ACC112 (cell line): ENCODE results near the gene UCMA.

ENCODE experiments used
- H2AFZ ChIP-seq: fragments of 200-600 bp; sonication (generic); one replicate; pipeline ENCODE4 v1.6.0; 2017; ENCODE audit warnings: antibody characterized with exemption, low read length; ENCODE audit not compliant: unreplicated experiment
- H3K27ac ChIP-seq: fragments of 200-600 bp; sonication (generic); 2 replicates; pipeline ENCODE4 v1.5.1; 2014; ENCODE audit warnings: low read depth, mild to moderate bottlenecking, antibody characterized with exemption, low read length, moderate library complexity
- H3K27me3 ChIP-seq: fragments of 200-600 bp; sonication (generic); 2 replicates; pipeline ENCODE4 v1.6.1; 2014; ENCODE audit warnings: mild to moderate bottlenecking, antibody characterized with exemption, low read length, moderate library complexity, mixed read lengths; ENCODE audit not compliant: insufficient read depth
- H3K36me3 ChIP-seq: fragments of 200-600 bp; sonication (generic); 2 replicates; pipeline ENCODE4 v1.6.1; 2016; ENCODE audit warnings: mild to moderate bottlenecking, antibody characterized with exemption, low read length, moderate library complexity, mixed read lengths; ENCODE audit not compliant: insufficient read depth
- H3K4me1 ChIP-seq: fragments of 200-600 bp; sonication (generic); one replicate; pipeline ENCODE4 v1.6.1; 2016; ENCODE audit warnings: low read length, mixed read lengths; ENCODE audit not compliant: insufficient read depth, unreplicated experiment, control insufficient read depth
- H3K4me3 ChIP-seq: fragments of 200-600 bp; sonication (generic); 2 replicates; pipeline ENCODE4 v1.5.1; 2014; ENCODE audit warnings: mild to moderate bottlenecking, low read depth, low read length
- H3K79me2 ChIP-seq: fragments of 200-600 bp; sonication (generic); one replicate; pipeline ENCODE4 v1.6.0; 2016; ENCODE audit warnings: low read length; ENCODE audit not compliant: control insufficient read depth, unreplicated experiment, insufficient read depth

The UCMA gene

DNA sequence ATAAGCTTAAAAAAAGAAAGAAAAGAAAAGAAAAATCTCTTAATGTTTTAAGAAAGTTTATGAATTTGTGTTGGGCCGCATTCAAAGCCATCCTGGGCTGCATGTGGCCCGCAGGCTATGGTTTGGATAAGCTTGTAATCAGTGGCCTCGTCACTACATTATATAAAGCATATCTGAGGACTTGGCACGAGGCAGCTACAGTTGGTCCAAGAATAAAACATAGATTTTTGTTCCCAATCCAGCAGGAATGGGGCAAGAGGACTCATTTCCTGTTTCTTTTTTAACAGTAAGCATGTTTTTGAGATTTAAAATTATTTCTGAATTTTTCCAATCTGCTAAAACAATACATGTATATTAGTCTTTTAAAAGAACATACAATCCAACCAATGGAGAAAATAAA lies 44.2 kb downstream of the UCMA start:
- Histone ChIP-seq H3K4me1 (no peaks in the 10 kb centered on the region), H3K79me2 (no peaks in the 10 kb centered on the region), H3K36me3 (peaks cover 22% of the 10 kb centered on the region), H3K4me3 (no peak overlapping the region), H3K27me3 (no peaks in the 10 kb centered on the region), H3K27ac (no peak overlapping the region), H2AFZ (no peak overlapping the region)

DNA sequence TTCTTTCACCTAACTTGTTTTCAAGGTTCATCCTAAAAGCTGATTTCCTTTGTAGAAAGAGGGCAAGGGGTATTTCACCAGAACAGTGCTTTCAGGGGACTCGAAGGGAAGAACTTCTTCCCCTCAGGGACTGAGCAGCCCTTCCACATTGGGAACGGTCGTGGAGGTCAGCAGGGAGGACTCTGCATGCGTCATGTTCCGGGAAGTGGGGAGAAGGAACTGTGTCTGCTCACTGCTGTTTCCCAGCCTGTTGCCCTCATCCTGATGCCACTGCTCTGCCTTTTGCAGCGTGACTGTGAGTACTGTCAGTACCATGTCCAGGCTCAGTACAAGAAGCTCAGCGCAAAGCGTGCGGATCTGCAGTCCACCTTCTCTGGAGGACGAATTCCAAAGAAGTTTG lies 45.6 kb downstream of the UCMA start:
- H3K79me2 ChIP-seq: no peaks in the 10 kb centered on the region
- no peak overlapping the region for H3K27ac ChIP-seq
- no peak overlapping the region for H3K4me3 ChIP-seq
- peaks cover 22% of the 10 kb centered on the region for H3K36me3 ChIP-seq
- H3K4me1 ChIP-seq: no peaks in the 10 kb centered on the region
- no peak overlapping the region for H2AFZ ChIP-seq
- H3K27me3 ChIP-seq: no peaks in the 10 kb centered on the region

DNA sequence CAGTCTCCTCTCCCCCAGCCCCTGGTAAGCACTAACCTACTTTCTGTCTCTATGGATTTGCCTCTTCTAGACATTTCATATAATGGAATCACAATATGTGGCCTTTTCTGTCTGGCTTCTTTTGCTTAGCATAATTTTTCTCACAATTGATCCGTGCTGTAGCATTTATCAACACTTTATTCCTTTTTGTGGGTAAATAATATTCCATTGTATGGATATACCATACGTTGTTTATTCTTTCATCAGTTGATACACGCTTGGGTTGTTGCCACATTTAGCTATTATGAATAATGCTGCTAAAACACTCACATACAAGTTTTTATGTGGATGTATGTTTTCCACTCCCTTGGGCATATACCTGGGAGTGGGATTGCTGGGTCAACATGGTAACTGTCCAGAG lies 47.0 kb downstream of the UCMA start:
- Histone ChIP-seq H3K27ac (no peak overlapping the region), H3K36me3 (peaks cover 22% of the 10 kb centered on the region), H3K4me1 (no peaks in the 10 kb centered on the region), H3K27me3 (no peaks in the 10 kb centered on the region), H3K79me2 (no peaks in the 10 kb centered on the region), H2AFZ (no peak overlapping the region), H3K4me3 (no peak overlapping the region)

DNA sequence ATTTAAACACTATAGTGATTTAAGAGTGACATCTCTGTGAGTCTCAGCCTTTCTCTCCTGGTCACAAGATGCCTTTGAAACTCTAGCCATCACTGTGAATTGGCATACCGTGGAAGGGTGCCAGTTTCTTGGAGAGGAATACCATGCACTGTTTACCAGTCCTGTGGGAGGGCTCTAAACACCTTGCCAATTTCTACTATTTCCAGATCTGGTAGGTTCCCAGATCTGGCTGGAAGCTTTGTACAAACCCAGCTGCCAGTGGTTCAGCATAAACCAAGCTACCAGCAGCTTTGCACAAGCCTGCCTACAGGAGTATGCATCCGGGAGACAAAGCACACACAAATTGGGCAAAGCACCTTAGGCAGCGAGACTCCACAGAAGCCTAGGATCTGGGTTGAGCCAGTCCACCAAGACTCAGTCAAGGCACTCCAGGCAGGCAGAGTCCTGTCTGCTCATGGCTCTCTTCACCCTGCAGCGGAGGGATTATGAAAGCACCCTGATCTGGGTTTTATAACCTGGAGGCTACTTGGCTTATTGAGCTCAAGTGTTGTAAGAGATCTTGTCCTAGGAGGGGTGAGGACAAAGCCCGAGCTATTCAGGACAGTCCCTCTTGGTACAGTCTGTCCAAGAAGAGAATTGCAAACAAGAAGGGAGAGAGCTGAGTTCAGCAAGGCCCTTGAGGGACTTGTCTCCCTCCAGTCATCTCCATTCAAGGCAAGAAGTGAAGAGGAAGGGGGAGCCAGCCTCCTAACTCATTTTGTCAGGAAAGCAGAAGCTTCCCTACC lies 49.3 kb downstream of the UCMA start:
- Histone ChIP-seq H2AFZ (no peak overlapping the region), H3K27ac (no peak overlapping the region), H3K4me3 (no peak overlapping the region), H3K36me3 (peaks cover 24% of the 10 kb centered on the region), H3K79me2 (no peaks in the 10 kb centered on the region), H3K27me3 (no peaks in the 10 kb centered on the region), H3K4me1 (no peaks in the 10 kb centered on the region)

DNA sequence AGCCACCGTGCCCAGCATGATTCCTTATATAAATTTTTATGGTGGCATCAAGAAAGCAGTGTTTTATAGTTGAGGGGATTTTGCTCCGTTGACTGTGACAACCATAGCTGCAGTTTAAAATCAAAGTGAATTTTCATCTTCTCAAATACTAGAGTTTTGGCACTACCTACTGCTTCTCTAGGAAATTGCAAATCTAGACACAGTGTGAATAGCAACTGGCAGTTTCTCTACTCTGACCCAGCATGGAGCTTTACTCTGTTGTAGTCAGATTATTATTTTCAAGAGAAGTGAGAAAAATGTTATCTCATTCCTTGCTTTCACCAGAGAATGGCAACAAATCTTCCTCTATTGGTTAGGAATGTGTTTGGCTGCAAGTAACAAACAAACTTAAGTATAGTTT lies 49.9 kb downstream of the UCMA start:
- Histone ChIP-seq H3K36me3 (peaks cover 24% of the 10 kb centered on the region), H3K27me3 (no peaks in the 10 kb centered on the region), H3K4me3 (no peak overlapping the region)

DNA sequence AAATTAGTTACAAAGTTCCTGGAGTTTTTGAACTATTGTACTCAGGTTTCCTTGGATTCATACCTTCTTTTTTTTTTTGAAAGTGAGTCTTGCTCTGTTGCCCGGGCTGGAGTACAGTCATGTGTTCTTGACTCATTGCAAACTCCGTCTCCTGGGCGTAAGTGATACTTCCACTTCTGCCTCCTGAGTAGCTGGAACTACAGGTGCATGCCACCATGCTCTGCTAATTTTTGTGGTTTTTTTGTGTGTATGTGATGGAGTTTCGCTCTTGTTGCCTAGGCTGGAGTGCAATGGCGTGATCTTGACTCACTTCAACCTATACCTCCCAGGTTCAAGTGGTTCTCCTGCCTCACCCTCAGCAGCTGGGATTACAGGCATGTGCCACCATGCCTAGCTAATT lies 50.5 kb downstream of the UCMA start:
- H3K36me3 ChIP-seq: peaks cover 26% of the 10 kb centered on the region
- H2AFZ ChIP-seq: no peak overlapping the region
- H3K27me3 ChIP-seq: no peaks in the 10 kb centered on the region
- H3K27ac ChIP-seq: no peak overlapping the region
- H3K4me3 ChIP-seq: no peak overlapping the region
- no peaks in the 10 kb centered on the region for H3K4me1 ChIP-seq
- no peaks in the 10 kb centered on the region for H3K79me2 ChIP-seq

More for the DNA sequence above, 49.9 kb downstream of the UCMA start:
- no peaks in the 10 kb centered on the region for H3K79me2 ChIP-seq
- no peaks in the 10 kb centered on the region for H3K4me1 ChIP-seq
- no peak overlapping the region for H3K27ac ChIP-seq
- no peak overlapping the region for H2AFZ ChIP-seq

DNA sequence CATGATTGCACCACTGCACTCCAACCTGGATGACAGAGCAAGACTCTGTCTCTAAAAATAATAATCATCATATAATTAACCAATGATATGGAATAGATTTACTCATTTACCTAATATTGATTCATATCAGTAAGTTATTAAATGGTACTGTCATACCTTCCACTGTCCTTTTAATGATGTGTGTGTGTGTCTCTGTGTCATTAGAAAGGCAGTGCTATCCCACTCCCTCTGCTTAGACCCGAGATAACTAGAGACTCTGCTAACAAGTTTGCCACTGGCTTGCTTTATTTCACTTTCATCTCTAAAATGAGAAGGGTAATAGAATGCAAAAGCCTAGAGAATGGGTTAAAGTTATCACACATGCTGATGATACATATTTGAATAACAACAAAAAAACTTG lies 51.8 kb downstream of the UCMA start:
- no peak overlapping the region for H3K27ac ChIP-seq
- H3K27me3 ChIP-seq: no peaks in the 10 kb centered on the region
- H3K4me1 ChIP-seq: no peaks in the 10 kb centered on the region
- H3K79me2 ChIP-seq: no peaks in the 10 kb centered on the region
- no peak overlapping the region for H2AFZ ChIP-seq
- peaks cover 27% of the 10 kb centered on the region for H3K36me3 ChIP-seq
- H3K4me3 ChIP-seq: no peak overlapping the region

DNA sequence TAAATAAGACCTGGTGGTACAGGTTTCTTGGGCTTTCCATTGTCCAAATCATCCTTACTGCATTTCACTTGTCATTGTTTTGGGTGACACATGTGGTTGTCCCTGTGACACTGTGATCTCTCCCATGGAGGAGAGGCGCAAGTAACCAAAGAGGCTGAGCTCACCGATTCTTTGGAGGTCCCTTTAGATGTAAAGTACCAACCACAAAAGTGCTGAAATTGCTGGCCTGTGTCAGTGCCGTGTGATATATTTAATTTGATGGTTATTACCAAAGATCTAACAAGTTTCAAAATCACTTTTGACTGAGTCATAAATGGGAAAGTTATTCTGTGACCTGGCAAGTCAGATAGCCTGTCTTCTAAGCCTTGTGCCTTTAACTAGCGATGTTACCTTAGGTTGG lies 53.4 kb downstream of the UCMA start:
- Histone ChIP-seq H2AFZ (no peak overlapping the region), H3K36me3 (peaks cover 17% of the 10 kb centered on the region; the same call in 1 of the 2 replicates), H3K27me3 (no peaks in the 10 kb centered on the region), H3K4me1 (no peaks in the 10 kb centered on the region), H3K4me3 (no peak overlapping the region), H3K27ac (no peak overlapping the region), H3K79me2 (no peaks in the 10 kb centered on the region)

DNA sequence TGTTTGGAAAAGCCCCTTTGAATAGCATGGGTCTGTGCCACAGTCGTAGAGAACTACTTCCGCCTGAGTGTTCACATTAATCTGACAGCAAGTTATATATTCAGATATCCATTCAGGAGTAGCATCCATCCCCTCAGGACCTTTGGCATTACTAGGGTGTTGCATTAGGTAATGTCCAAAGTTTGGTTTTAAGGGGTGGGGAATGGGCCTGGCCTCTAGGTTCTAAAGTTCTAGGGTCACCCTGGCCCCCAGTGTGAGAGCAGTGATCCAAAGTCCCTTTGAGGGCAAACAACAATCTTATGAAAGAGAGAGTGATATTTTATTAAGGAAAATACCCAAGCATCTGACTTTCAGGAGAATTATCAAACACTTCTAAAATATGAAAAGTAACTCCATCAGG lies 60.6 kb downstream of the UCMA start:
- H3K27ac ChIP-seq: no peak overlapping the region
- H3K36me3 ChIP-seq: peaks cover 3% of the 10 kb centered on the region; the same call in 1 of the 2 replicates
- no peak overlapping the region for H2AFZ ChIP-seq
- H3K4me1 ChIP-seq: no peaks in the 10 kb centered on the region
- no peaks in the 10 kb centered on the region for H3K79me2 ChIP-seq
- no peak overlapping the region for H3K4me3 ChIP-seq
- no peaks in the 10 kb centered on the region for H3K27me3 ChIP-seq
